ENCODE measurements around the gene ANAPC16.

DNA sequence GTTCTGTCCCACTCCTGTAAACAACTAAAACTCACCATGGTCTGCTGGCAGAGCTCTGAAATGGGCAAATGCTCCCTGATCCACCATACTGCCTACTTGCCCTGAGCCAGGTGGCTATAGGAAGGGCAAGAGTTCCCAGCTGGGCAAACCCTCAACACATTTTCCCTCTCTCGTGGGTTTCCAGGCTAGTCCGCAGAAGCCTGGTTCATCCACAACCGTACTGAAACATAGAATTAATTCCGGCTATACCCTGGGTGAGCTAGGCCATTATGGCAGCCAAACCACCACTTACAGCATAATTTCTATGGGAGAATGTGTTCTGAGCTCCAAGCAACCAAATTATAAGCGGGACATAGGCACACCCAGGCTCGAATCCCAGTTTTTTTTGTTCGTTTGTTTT, 37.8 kb downstream of the ANAPC16 start:
- TF ChIP-seq, protein P1, sequence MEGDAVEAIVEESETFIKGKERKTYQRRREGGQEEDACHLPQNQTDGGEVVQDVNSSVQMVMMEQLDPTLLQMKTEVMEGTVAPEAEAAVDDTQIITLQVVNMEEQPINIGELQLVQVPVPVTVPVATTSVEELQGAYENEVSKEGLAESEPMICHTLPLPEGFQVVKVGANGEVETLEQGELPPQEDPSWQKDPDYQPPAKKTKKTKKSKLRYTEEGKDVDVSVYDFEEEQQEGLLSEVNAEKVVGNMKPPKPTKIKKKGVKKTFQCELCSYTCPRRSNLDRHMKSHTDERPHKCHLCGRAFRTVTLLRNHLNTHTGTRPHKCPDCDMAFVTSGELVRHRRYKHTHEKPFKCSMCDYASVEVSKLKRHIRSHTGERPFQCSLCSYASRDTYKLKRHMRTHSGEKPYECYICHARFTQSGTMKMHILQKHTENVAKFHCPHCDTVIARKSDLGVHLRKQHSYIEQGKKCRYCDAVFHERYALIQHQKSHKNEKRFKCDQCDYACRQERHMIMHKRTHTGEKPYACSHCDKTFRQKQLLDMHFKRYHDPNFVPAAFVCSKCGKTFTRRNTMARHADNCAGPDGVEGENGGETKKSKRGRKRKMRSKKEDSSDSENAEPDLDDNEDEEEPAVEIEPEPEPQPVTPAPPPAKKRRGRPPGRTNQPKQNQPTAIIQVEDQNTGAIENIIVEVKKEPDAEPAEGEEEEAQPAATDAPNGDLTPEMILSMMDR (IDR thresholded peaks at IDR 0.05; ENCODE audit: insufficient read depth, low read length) = no peak
- no peak for TF ChIP-seq POLR2AphosphoS5 (IDR thresholded peaks at IDR 0.05; ENCODE audit: low read depth)
- no peak for TF ChIP-seq GABPA (IDR thresholded peaks at IDR 0.05; ENCODE audit: low read depth)

All from HL-60 (cell line).